ENCODE measurements around the gene ECPAS. TPM values are rescaled to one million over a fixed set of nuclear protein-coding genes. Genes with fewer than 3 reads are reported as not detected.

ECPAS gene
- total RNA-seq, 1 experiment from 2014 or later, result 106 TPM

DNA sequence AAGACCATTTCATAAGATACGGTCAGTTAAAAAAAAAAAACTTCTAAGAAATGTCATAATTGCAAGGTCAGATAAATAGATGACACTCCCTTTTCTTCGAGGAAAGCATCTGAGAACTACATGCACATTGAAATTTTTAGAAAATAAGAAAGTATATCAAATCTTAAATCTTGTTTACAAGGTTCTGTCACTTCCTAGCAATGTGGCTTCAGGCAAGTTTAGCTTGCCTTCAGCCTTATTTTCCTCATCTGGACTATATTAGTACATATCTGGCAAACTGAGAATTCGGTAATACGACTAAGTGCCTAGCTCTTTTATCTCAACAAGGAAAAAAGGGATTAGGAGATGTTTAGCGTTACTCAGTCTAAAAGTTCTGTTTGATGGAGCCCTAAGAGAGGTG is 121.7 kb downstream of the ECPAS start:
- no peaks in the 10 kb centered on the region for H3K9me3 Mint-ChIP-seq
- H3T11ph ChIP-seq (ENCODE audit: low read length), result no peak overlapping the region
- H3K23me2 ChIP-seq (ENCODE audit: insufficient read length, low read depth, low read length, poor library complexity, severe bottlenecking), result no peaks in the 10 kb centered on the region
- no peaks in the 10 kb centered on the region for H3K9me3 ChIP-seq (ENCODE audit: control insufficient read depth, low read depth, low read length)
- no peak overlapping the region for H2BK12ac ChIP-seq (ENCODE audit: insufficient read length, low read depth, low read length)
- H2AFZ ChIP-seq (ENCODE audit: low read length), result no peak overlapping the region
- no peak overlapping the region for H3K14ac ChIP-seq (ENCODE audit: insufficient read depth, low read length)
- no peaks in the 10 kb centered on the region; the same call in 1 of the 2 replicates for H3K27me3 Mint-ChIP-seq (ENCODE audit: low read depth)
- H2BK15ac ChIP-seq (ENCODE audit: low read depth, low read length), result no peak overlapping the region
- no peak overlapping the region for H3K4ac ChIP-seq (ENCODE audit: low read depth, low read length)
- no peaks in the 10 kb centered on the region for H3K79me1 ChIP-seq (ENCODE audit: insufficient read depth, low read depth, low read length, poor library complexity, severe bottlenecking)
- H3K4me2 ChIP-seq (ENCODE audit: insufficient read depth, insufficient read length, low read length), result no peak overlapping the region
- no peaks in the 10 kb centered on the region for H4K20me1 ChIP-seq (ENCODE audit: control insufficient read depth, insufficient read depth, insufficient read length)
- no peak overlapping the region for H2BK5ac ChIP-seq (ENCODE audit: insufficient read length, low read length)
- no peak overlapping the region for H3K9ac ChIP-seq (ENCODE audit: extremely low read depth, insufficient read length, low read length)
- no peak overlapping the region for H4K8ac ChIP-seq (replicated peaks; ENCODE audit: insufficient read length, low read depth, low read length)
- no peak overlapping the region for H2BK120ac ChIP-seq (ENCODE audit: low read depth, low read length, poor library complexity, severe bottlenecking)
- H3K4me3 Mint-ChIP-seq, result no peak overlapping the region
- no peaks in the 10 kb centered on the region for H3K27me3 ChIP-seq (ENCODE audit: insufficient read depth, low read length)
- H3K56ac ChIP-seq (ENCODE audit: insufficient read length, low read depth, low read length), result no peak overlapping the region
- no peak overlapping the region for H2AK5ac ChIP-seq (ENCODE audit: insufficient read length, low read length)
- no peak overlapping the region for H4K91ac ChIP-seq (ENCODE audit: insufficient read length, low read depth, low read length)
- no peaks in the 10 kb centered on the region for H3K4me1 ChIP-seq (ENCODE audit: insufficient read depth, low read length)
- no CpG with 5 or more reads among the region's 5 CpGs for WGBS (ENCODE audit: extremely low coverage, insufficient read length, low lambda C conversion rate)
- H3K27ac Mint-ChIP-seq, result no peak overlapping the region
- H3K79me2 ChIP-seq (ENCODE audit: insufficient read depth, low read length), result no peaks in the 10 kb centered on the region
- H3K4me1 Mint-ChIP-seq, result no peaks in the 10 kb centered on the region
- no peak overlapping the region for H3K23ac ChIP-seq (ENCODE audit: insufficient read length, low read depth, low read length)
- no peak overlapping the region for H2BK20ac ChIP-seq (ENCODE audit: low read depth, low read length, poor library complexity, severe bottlenecking)
- DNase-seq, result no peak
- H3K18ac ChIP-seq (ENCODE audit: insufficient read length, low read depth, low read length), result no peak overlapping the region
- TF ChIP-seq, protein P1, sequence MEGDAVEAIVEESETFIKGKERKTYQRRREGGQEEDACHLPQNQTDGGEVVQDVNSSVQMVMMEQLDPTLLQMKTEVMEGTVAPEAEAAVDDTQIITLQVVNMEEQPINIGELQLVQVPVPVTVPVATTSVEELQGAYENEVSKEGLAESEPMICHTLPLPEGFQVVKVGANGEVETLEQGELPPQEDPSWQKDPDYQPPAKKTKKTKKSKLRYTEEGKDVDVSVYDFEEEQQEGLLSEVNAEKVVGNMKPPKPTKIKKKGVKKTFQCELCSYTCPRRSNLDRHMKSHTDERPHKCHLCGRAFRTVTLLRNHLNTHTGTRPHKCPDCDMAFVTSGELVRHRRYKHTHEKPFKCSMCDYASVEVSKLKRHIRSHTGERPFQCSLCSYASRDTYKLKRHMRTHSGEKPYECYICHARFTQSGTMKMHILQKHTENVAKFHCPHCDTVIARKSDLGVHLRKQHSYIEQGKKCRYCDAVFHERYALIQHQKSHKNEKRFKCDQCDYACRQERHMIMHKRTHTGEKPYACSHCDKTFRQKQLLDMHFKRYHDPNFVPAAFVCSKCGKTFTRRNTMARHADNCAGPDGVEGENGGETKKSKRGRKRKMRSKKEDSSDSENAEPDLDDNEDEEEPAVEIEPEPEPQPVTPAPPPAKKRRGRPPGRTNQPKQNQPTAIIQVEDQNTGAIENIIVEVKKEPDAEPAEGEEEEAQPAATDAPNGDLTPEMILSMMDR (conservative IDR thresholded peaks at IDR 0.05), result no peak
- no peak overlapping the region for H4K5ac ChIP-seq (ENCODE audit: insufficient read length, low read depth, low read length)
- H3K36me3 Mint-ChIP-seq (ENCODE audit: insufficient read depth in 1 of 3, low read depth in 3 of 3), result peaks cover 4 to 61% (median 40%) of the 10 kb centered on the region in 3 experiments; a peak in 6 of 7 replicates
- no peak overlapping the region for H3K27ac ChIP-seq (ENCODE audit: insufficient read length, low read depth, low read length)
